ENCODE measurements around the gene ANK3.

Gene ANK3

GRCh38 chr10:60424971-60425370 is 35.3 kb upstream of the ANK3 start:
- DNase-seq (ENCODE audit: low spot score), result no peak
- in situ Hi-C loops (cut with MboI; ENCODE audit: low pct_unique_long_range_greater_than_20kb, low sequenced_read_pairs, unreplicated experiment), result loop anchor here (25.0 kb wide), 1 partner anchor 338 kb away; no protein-coding TSS in a partner anchor
- no peak for TF ChIP-seq CTCF (IDR thresholded peaks at IDR 0.05; ENCODE audit: extremely low read depth, insufficient read depth, missing control alignments)

- in situ Hi-C loops (cut with MboI; ENCODE audit: low pct_unique_long_range_greater_than_20kb, low sequenced_read_pairs, unreplicated experiment), result no loop called here
- TF ChIP-seq CTCF (IDR thresholded peaks at IDR 0.05; ENCODE audit: extremely low read depth, insufficient read depth, missing control alignments), result no peak
- no peak for DNase-seq (ENCODE audit: low spot score)
These were observed 34.2 kb upstream of the ANK3 start for GRCh38 chr10:60423920-60424319.

DNA sequence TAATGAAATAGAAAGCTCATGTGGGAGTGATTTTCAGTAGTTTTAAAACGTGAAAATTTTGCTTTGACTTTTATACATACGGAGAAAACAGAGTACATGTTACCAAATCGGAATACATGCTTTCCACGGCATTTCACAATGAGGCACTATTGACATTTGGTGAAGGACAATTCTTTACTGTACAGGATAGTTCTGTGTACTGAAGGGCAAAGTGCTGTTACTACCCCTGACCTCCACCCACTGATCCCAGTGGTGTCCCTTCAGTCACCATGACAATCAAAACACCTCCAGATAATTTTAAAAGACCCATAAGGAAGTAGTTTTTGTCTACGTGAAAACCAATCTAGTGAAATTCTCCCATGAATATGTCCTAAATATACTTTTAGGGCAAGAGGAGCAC is 33.1 kb upstream of the ANK3 start:
- no peak for TF ChIP-seq CTCF (IDR thresholded peaks at IDR 0.05; ENCODE audit: extremely low read depth, insufficient read depth, missing control alignments)
- DNase-seq (ENCODE audit: low spot score), result no peak
- in situ Hi-C loops (cut with MboI; ENCODE audit: low pct_unique_long_range_greater_than_20kb, low sequenced_read_pairs, unreplicated experiment), result no loop called here

DNA sequence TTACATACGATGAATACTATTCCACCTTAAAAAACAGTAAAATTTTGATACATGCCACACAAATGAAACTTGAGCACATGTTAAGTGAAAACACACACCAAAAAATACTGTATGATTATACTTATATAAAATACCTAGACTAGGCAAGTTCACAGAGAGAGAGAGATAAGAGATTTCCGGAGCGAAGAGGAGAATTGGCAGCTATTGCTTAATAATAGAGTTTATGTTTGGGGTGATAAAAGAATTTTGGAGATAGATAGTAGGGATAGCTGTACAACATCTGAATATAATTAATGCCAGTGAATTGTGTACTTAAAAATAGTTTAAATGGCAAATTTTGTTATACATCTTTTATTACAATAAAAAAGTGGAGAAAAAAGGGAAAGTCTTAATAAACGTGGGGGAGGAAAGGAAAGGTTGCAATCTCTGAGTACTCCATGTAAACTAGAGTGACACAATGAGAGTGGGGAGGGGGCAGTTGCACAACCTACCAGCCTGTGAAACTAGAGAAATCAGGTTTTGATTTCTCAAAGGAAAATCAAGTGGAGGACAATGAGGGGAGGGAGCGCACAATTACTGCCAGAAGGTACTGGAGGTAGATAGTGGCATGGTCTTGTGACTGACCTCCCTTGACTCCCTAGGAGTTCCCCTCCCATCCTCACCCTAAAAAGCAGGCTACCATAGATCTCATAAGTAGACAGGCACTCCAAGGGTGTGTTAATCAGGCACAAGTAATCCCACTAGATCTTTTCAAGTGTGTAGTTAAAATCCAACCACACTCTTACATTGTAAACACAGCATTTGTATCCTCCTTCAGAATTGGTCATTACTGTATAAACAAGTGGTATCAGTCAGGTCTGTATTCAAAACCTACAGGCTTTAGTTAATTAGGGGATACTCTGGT is 31.6 kb upstream of the ANK3 start:
- in situ Hi-C loops (cut with MboI; ENCODE audit: low pct_unique_long_range_greater_than_20kb, low sequenced_read_pairs, unreplicated experiment), result no loop called here
- no peak for DNase-seq (ENCODE audit: low spot score)
- TF ChIP-seq CTCF (IDR thresholded peaks at IDR 0.05; ENCODE audit: extremely low read depth, insufficient read depth, missing control alignments), result no peak

DNA sequence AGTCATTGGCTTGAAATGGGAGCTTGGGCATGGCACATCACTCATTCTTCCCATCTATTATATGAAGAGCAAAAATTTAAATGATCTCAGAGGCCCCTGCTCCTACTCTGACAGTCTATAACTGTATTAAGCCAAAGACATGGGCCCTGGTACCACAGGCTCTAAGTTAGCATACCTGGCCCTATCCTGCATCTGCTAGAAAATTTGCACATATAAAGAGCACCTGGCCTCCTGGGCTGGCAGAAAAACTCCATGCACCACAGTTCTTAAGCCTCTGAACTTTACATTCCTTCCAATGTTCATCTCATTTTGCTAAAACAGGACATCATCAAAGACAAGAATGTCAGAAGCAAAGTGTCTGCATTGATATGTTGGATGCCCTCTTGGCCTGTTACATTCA is 29.6 kb upstream of the ANK3 start:
- in situ Hi-C loops (cut with MboI; ENCODE audit: low pct_unique_long_range_greater_than_20kb, low sequenced_read_pairs, unreplicated experiment), result no loop called here
- no peak for TF ChIP-seq CTCF (IDR thresholded peaks at IDR 0.05; ENCODE audit: extremely low read depth, insufficient read depth, missing control alignments)
- no peak for DNase-seq (ENCODE audit: low spot score)

- TF ChIP-seq CTCF (IDR thresholded peaks at IDR 0.05; ENCODE audit: extremely low read depth, insufficient read depth, missing control alignments), result no peak
- in situ Hi-C loops (cut with MboI; ENCODE audit: low pct_unique_long_range_greater_than_20kb, low sequenced_read_pairs, unreplicated experiment), result no loop called here
- DNase-seq (ENCODE audit: low spot score), result no peak
These were observed 28.2 kb upstream of the ANK3 start for GRCh38 chr10:60417901-60418300.

Measured in GM13977 (cell line).